ENCODE measurements around the gene TMTC1. TPM values are rescaled to one million over a fixed set of nuclear protein-coding genes. Genes with fewer than 3 reads are reported as not detected.
A peak's percentile ranks its signal among the peaks of the same experiment; 100 is the strongest.
"Not testable (repeated sequence)": the region's sequence is repeated elsewhere in the genome, so short reads cannot be mapped to it uniquely, and the experiment has no call there.

TMTC1 gene
- total RNA-seq, result 1 to 10 TPM; 4.5 to 7.7 TPM
- long read RNA-seq, full-length matches to known transcripts, result 1 of 4 reads
- long read RNA-seq, partial matches to known transcripts, result 0 of 4 reads
- long read RNA-seq, other reads (novel, unspliced or antisense), result 3 of 4 reads

GRCh38 chr12:29783773-29784666, at the start of gene TMTC1:
Gene TMTC1 (minus strand): TSS chr12:29783942. CDS start chr12:29783751, 191 bp downstream.
- intact Hi-C loops (cut with DNase I, micrococcal nuclease), result no loop called here
- DNase-seq, result peak; percentile 38 to 42
- no peak for ATAC-seq

GRCh38 chr12:29831173-29831572, 47.4 kb upstream of the TMTC1 start:
- ATAC-seq (no peak), DNase-seq (no peak)
- intact Hi-C loops (cut with DNase I, micrococcal nuclease), result no loop called here

- ATAC-seq (no peak), DNase-seq (no peak)
- intact Hi-C loops (cut with DNase I, micrococcal nuclease), result no loop called here
These were observed 46.6 kb upstream of the TMTC1 start for GRCh38 chr12:29830391-29830790.

GRCh38 chr12:29818916-29819623, 35.3 kb upstream of the TMTC1 start:
- ATAC-seq, result no peak
- DNase-seq, result no peak
- intact Hi-C loops (cut with DNase I, micrococcal nuclease), result no loop called here

GRCh38 chr12:29816874-29817725, 33.4 kb upstream of the TMTC1 start:
- DNase-seq (no peak), ATAC-seq (no peak)
- intact Hi-C loops (cut with DNase I, micrococcal nuclease), result no loop called here

- intact Hi-C loops (cut with DNase I, micrococcal nuclease); ATAC-seq: not testable (repeated sequence)
These were observed 26.0 kb upstream of the TMTC1 start for GRCh38 chr12:29809616-29810361.

DNA sequence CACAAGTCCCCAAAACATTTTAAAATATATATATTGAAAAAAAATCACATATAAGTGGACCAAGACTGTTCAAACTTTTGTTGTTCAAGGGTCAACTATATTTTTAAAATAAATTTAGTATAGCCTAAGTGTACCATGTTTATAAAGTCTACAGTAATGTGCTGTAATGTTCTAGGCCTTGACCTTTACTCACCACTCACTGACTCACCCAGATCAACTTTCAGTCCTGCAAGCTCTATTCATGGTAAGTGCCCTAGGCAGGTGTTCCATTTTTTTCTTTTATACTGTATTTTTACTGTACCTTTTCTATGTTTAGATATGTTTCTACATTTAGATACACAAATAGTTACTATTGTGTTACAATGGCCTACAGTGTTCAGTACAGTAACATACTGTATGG, 23.4 kb upstream of the TMTC1 start:
- ATAC-seq (no peak), DNase-seq (no peak)
- intact Hi-C loops (cut with DNase I, micrococcal nuclease), result no loop called here

More at GRCh38 chr12:29809616-29810361, 26.0 kb upstream of the TMTC1 start:
- not testable (repeated sequence) for DNase-seq

DNA sequence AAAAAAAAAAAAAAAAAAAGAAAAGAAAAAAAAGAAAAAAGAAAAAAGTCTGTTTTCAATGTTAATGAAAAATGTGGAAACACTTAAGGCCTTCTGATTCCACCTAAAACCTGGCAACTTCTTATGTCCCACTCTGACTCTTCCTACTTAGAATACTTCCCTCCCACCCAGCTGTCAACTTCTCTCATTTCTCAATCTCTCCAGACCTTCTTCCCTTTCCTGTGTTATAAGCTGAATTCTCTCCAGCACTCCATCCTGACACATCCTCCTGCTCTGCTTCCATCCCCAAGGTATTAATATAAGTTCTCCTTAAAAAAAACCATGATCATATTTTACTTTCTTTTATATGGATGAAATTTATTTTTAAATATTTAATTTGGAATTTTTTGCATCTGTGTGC, 20.3 kb upstream of the TMTC1 start:
- DNase-seq (no peak), ATAC-seq (no peak)
- intact Hi-C loops (cut with DNase I, micrococcal nuclease), result no loop called here

- DNase-seq (no peak), ATAC-seq (no peak)
- intact Hi-C loops (cut with DNase I, micrococcal nuclease), result no loop called here
These were observed 15.8 kb upstream of the TMTC1 start for GRCh38 chr12:29799591-29799990.

- intact Hi-C loops (cut with DNase I, micrococcal nuclease), result no loop called here
- DNase-seq, result no peak
- ATAC-seq, result no peak
These were observed 14.0 kb upstream of the TMTC1 start for GRCh38 chr12:29797565-29798355.

- intact Hi-C loops (cut with DNase I, micrococcal nuclease), result no loop called here
- DNase-seq (no peak), ATAC-seq (no peak)
These were observed 13.1 kb upstream of the TMTC1 start for GRCh38 chr12:29796823-29797263.

DNA sequence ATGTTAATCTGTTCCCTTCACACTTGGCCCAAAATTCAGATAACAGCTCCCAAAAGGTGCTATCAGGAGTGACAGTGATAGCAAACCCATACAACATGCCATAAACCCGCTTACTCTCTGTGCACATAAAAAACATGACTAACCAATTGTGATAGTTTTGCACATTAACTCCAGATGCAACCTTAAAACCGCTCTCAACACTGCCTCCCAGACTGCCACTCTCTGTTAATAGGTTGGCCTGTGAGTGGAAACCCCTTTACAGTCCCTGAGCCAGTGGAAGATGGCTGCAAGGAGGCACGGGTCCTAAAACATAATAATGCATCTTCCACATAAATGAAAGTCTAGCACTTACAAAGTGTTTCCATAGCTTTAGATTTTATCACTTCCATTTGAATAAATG, 12.0 kb upstream of the TMTC1 start:
- intact Hi-C loops (cut with DNase I, micrococcal nuclease), result no loop called here
- no peak for ATAC-seq

DNA sequence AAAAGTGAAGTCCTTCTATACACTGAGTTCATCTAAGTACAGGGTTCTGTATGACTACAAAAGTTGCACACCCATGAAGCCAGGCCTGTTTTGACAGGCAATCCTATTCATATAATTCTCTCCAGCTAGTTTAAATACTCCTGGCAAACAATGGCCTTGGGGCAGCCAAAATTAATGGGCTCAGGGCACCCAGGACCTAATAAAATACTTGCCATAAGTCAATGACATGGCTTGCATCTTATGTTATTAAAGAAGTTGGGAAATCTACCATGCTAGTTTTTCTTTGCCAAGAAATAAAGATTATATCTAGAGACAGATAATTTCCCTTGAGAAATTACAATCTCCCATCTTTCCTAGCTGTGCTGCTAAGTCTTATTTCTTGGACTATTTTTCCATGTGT, 11.1 kb upstream of the TMTC1 start:
- no peak for ATAC-seq
- intact Hi-C loops (cut with DNase I, micrococcal nuclease), result no loop called here

More for the DNA sequence above, 12.0 kb upstream of the TMTC1 start:
- DNase-seq, result no peak

DNA sequence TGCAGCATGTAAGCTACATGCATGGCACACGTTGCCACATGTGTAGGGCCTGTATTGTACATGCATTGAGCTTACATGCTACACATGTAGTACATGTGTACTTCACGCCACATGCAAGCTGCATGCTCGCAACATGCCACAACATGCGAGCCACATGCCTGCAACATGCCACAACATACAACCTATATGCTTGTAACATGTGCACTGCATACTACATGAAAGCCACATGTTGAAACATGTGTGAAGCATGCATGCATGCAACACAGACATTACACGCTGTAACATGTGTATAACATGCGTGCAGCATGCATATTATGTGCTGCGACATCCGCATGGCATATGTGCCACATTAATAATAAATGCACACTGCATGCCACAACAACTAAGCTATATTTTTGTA, 9.1 kb upstream of the TMTC1 start:
- no peak for DNase-seq
- intact Hi-C loops (cut with DNase I, micrococcal nuclease), result no loop called here
- ATAC-seq, result no peak

More for the DNA sequence above, 11.1 kb upstream of the TMTC1 start:
- no peak for DNase-seq

- DNase-seq (no peak), ATAC-seq (no peak)
- intact Hi-C loops (cut with DNase I, micrococcal nuclease), result no loop called here
These were observed 8.4 kb upstream of the TMTC1 start for GRCh38 chr12:29792132-29792531.

- peak in 1 of 2 donors; percentile 7 for DNase-seq
- no peak for ATAC-seq
- intact Hi-C loops (cut with DNase I, micrococcal nuclease), result no loop called here
These were observed 620 bp downstream of the TMTC1 start for GRCh38 chr12:29782871-29783772.
